ENCODE results near the gene LRRC38.

GRCh38 chr1:13465515-13465914 lies 48.3 kb downstream of the LRRC38 start:
- TF ChIP-seq POLR2AphosphoS5 (IDR thresholded peaks at IDR 0.05) (no peak), CTCF (IDR thresholded peaks at IDR 0.05) (no peak), POLR2A (IDR thresholded peaks at IDR 0.05) (no peak)

All from prostate gland (tissue), 2 donors.